K562 (cell line): ENCODE results near the gene TTC23L. TPM values are rescaled to one million over a fixed set of nuclear protein-coding genes. Genes with fewer than 3 reads are reported as not detected.

Experiments used
- CCAR2 ChIP-seq: fragments of 200-400 bp; formaldehyde crosslinking; IDR thresholded peaks from 2 replicates; pipeline ENCODE4 v1.6.1; 2017; ENCODE audit warnings: mild to moderate bottlenecking, low read depth, low read length
- DLX4 ChIP-seq: fragments of 250-450 bp; sonication (Bioruptor Pico); IDR thresholded peaks from 2 replicates; pipeline ENCODE4 v1.6.1; 2021; ENCODE audit warnings: mild to moderate bottlenecking
- DNMT1 ChIP-seq: fragments of 450-650 bp; IDR thresholded peaks from 2 replicates; pipeline ENCODE4 v1.6.1; 2016; ENCODE audit warnings: antibody characterized with exemption, mild to moderate bottlenecking
- FOXM1 ChIP-seq, 2 experiments: fragments of 450-650 bp in 1 of 2; sonication (generic) in 1 of 2; formaldehyde crosslinking in 1 of 2; IDR thresholded peaks; 2 replicates each; pipeline versions ENCODE4 v1.6.1 to v1.9.0; 2017 to 2022; ENCODE audit warnings: low read depth in 2 of 2, mild to moderate bottlenecking in 2 of 2, missing genetic modification reagents in 1 of 2, moderate library complexity in 1 of 2
- HDAC8 ChIP-seq: fragments of 450-650 bp; IDR thresholded peaks from 2 replicates; pipeline ENCODE4 v1.6.1; 2016; ENCODE audit warnings: mild to moderate bottlenecking, missing genetic modification characterization, moderate library complexity, missing compliant biosample characterization
- LEF1 ChIP-seq: fragments of 450-650 bp; IDR thresholded peaks from 2 replicates; pipeline ENCODE4 v1.6.1; 2016; ENCODE audit warnings: mild to moderate bottlenecking
- NCOA2 ChIP-seq, 2 experiments: fragments of 450-650 bp; IDR thresholded peaks; 2 replicates each; pipeline ENCODE4 v1.6.1; 2018; ENCODE audit warnings: mild to moderate bottlenecking in 2 of 2, moderate library complexity in 1 of 2; ENCODE audit not compliant: partially characterized antibody in 2 of 2
- NRF1 ChIP-seq, 2 experiments: fragments of 450-650 bp; IDR thresholded peaks in 1 of 2; conservative IDR thresholded peaks in 1 of 2; 2 replicates each; pipeline ENCODE4 v1.6.1; 2014; ENCODE audit warnings: mild to moderate bottlenecking in 2 of 2
- POU5F1 ChIP-seq: fragments of 150-350 bp; IDR thresholded peaks from 2 replicates; pipeline ENCODE4 v1.6.1; 2014; ENCODE audit warnings: borderline replicate concordance, low read length, low read depth, mild to moderate bottlenecking; ENCODE audit not compliant: partially characterized antibody
- RBM15 ChIP-seq: fragments of 200-400 bp; formaldehyde crosslinking; IDR thresholded peaks from 2 replicates; pipeline ENCODE4 v1.6.1; 2018; ENCODE audit warnings: mild to moderate bottlenecking, low read length, moderate library complexity; ENCODE audit not compliant: insufficient read depth
- SREBF1 ChIP-seq: fragments of 150-350 bp; IDR thresholded peaks from 2 replicates; pipeline ENCODE4 v1.6.1; 2014; ENCODE audit warnings: antibody characterized with exemption, low read depth, low read length, borderline replicate concordance
- ZNF583 ChIP-seq: fragments of 250-450 bp; sonication (Bioruptor Pico); IDR thresholded peaks from 2 replicates; pipeline ENCODE4 v1.4.0; 2020
- ZNF707 ChIP-seq: fragments of 250-450 bp; sonication (Bioruptor Pico); conservative IDR thresholded peaks from 2 replicates; pipeline ENCODE4 v1.8.0; 2022; ENCODE audit warnings: inconsistent platforms, mild to moderate bottlenecking, moderate library complexity
- polyA plus RNA-seq, 8 experiments: library from polyadenylated mRNA; depleted of rRNA in 4 of 8; stranded (reverse) in 5 of 8; unstranded in 3 of 8; fragments of >200 nt; fragmentation: Nextera tagmentation in 2 of 8; fragmentation: Illumina TruSeq in 1 of 8; extraction: Ambion mirVana in 2 of 8; extraction: Trizol in 1 of 8; gene quantifications; 2 replicates each; pipeline versions ENCODE4 v1.2.1 to v1.2.3, GENCODE V29; 2011 to 2014; ENCODE audit warnings: inconsistent platforms in 1 of 8, missing spikeins in 1 of 8
- total RNA-seq, 7 experiments: library from RNA; depleted of rRNA in 6 of 7; stranded (reverse); fragments of >200 nt in 6 of 7; fragmentation: Illumina TruSeq in 2 of 7; extraction: Trizol in 2 of 7; gene quantifications; 2 replicates each; pipeline versions ENCODE4 v1.2.1 to v1.2.3, GENCODE V29; 2011 to 2021; ENCODE audit warnings: low replicate concordance in 1 of 7
- TF ChIP-seq, protein P1 (sequence below), 2 experiments: fragments of 450-650 bp; conservative IDR thresholded peaks; 2 replicates each; pipeline ENCODE4 v1.6.1; 2017; ENCODE audit warnings: mild to moderate bottlenecking in 2 of 2, moderate library complexity in 2 of 2
- TF ChIP-seq, protein P2 (sequence below): fragments of 450-650 bp; IDR thresholded peaks from 2 replicates; pipeline ENCODE4 v1.6.1; 2016; ENCODE audit warnings: borderline replicate concordance

TTC23L gene
- total and polyA plus RNA-seq, 9 of the 15 experiments (the other 6 are each of a cell fraction or from before 2014, with no cell fraction given), result 0.03 to 0.32 (median 0.14) TPM; not detected in 2

GRCh38 chr5:34929134-34929719 lies 90.3 kb downstream of the TTC23L start, which contains the start of gene DNAJC21 (continued):
- TF ChIP-seq RBM15 (no peak), ZNF583 (CRISPR knock-in tag) (no peak), DLX4 (CRISPR knock-in tag) (no peak), NCOA2 (IDR thresholded peaks at IDR 0.05; ENCODE audit: partially characterized antibody in 2 of 2) (no peak), DNMT1 (no peak), CCAR2 (no peak), ZNF707 (no peak), POU5F1 (no peak), SREBF1 (no peak), LEF1 (no peak), HDAC8 (tag) (no peak), NRF1 (conservative IDR thresholded peaks at IDR 0.05 in 1 of 2, IDR thresholded peaks at IDR 0.05 in 1 of 2) (peak; percentile 86 to 89), FOXM1 (IDR thresholded peaks at IDR 0.05; ENCODE audit: low read depth) (no peak), FOXM1 (CRISPR knock-in tag; IDR thresholded peaks at IDR 0.05; ENCODE audit: low read depth) (no peak)
- TF ChIP-seq, protein P1, sequence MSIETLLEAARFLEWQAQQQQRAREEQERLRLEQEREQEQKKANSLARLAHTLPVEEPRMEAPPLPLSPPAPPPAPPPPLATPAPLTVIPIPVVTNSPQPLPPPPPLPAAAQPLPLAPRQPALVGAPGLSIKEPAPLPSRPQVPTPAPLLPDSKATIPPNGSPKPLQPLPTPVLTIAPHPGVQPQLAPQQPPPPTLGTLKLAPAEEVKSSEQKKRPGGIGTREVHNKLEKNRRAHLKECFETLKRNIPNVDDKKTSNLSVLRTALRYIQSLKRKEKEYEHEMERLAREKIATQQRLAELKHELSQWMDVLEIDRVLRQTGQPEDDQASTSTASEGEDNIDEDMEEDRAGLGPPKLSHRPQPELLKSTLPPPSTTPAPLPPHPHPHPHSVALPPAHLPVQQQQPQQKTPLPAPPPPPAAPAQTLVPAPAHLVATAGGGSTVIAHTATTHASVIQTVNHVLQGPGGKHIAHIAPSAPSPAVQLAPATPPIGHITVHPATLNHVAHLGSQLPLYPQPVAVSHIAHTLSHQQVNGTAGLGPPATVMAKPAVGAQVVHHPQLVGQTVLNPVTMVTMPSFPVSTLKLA (conservative IDR thresholded peaks at IDR 0.05), result no peak; a peak in 1 of 4 replicates
- TF ChIP-seq, protein P2, sequence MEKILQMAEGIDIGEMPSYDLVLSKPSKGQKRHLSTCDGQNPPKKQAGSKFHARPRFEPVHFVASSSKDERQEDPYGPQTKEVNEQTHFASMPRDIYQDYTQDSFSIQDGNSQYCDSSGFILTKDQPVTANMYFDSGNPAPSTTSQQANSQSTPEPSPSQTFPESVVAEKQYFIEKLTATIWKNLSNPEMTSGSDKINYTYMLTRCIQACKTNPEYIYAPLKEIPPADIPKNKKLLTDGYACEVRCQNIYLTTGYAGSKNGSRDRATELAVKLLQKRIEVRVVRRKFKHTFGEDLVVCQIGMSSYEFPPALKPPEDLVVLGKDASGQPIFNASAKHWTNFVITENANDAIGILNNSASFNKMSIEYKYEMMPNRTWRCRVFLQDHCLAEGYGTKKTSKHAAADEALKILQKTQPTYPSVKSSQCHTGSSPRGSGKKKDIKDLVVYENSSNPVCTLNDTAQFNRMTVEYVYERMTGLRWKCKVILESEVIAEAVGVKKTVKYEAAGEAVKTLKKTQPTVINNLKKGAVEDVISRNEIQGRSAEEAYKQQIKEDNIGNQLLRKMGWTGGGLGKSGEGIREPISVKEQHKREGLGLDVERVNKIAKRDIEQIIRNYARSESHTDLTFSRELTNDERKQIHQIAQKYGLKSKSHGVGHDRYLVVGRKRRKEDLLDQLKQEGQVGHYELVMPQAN, result no peak
